MCF 10A (cell line): ENCODE measurements around the gene SVIL. TPM values are rescaled to one million over a fixed set of nuclear protein-coding genes. Genes with fewer than 3 reads are reported as not detected.

Source experiments
- BruUV-seq: library from RNA; stranded (reverse); fragments of 400-500 nt; replicated peaks from 2 replicates; lab custom pipeline; 2021; lab: Mats Ljungman, UMichigan
- CTCF ChIA-PET: fragments of 300-600 bp; sonication (Branson Sonifier 250); formaldehyde crosslinking; extraction: SDS; loops from one replicate; lab custom pipeline; 2021; ENCODE audit warnings: antibody characterized with exemption, inconsistent platforms; lab: Yijun Ruan, JAX
- POLR2A ChIA-PET: fragments of 300-600, 350-650 bp; sonication (Branson Sonifier 250); formaldehyde crosslinking; extraction: SDS; loops from one replicate; lab custom pipeline; 2020; ENCODE audit warnings: antibody characterized with exemption, inconsistent platforms; lab: Yijun Ruan, JAX
- DNase-seq: peaks from one replicate; pipeline ENCODE4 v3.0.0-alpha.2; 2018; ENCODE audit not compliant: unreplicated experiment
- H3K27ac Mint-ChIP-seq: one replicate; pipeline ENCODE4 v1.8.0; 2022; ENCODE audit warnings: mild to moderate bottlenecking, low read depth, mixed read lengths; ENCODE audit not compliant: unreplicated experiment
- H3K27me3 Mint-ChIP-seq: one replicate; pipeline ENCODE4 v1.8.0; 2022; ENCODE audit warnings: mixed read lengths; ENCODE audit not compliant: insufficient read depth, unreplicated experiment
- H3K36me3 Mint-ChIP-seq: one replicate; pipeline ENCODE4 v1.8.0; 2022; ENCODE audit warnings: mild to moderate bottlenecking, moderate library complexity, mixed read lengths; ENCODE audit not compliant: insufficient read depth, unreplicated experiment
- H3K4me1 Mint-ChIP-seq: one replicate; pipeline ENCODE4 v1.8.0; 2022; ENCODE audit warnings: mixed read lengths; ENCODE audit not compliant: insufficient read depth, unreplicated experiment
- H3K4me3 Mint-ChIP-seq: one replicate; pipeline ENCODE4 v1.8.0; 2022; ENCODE audit warnings: mild to moderate bottlenecking, moderate library complexity, mixed read lengths; ENCODE audit not compliant: unreplicated experiment
- H3K9me3 Mint-ChIP-seq: one replicate; pipeline ENCODE4 v1.8.0; 2022; ENCODE audit warnings: mixed read lengths; ENCODE audit not compliant: unreplicated experiment
- intact Hi-C: fragments of 100-400 bp; cut with micrococcal nuclease; formaldehyde crosslinking; loops from 2 replicates; pipeline ENCODE4 v1.14.1; 2022
- total RNA-seq: library from RNA; stranded (reverse); gene quantifications from 2 replicates; pipeline ENCODE4 v1.2.3, GENCODE V29; 2022
- TF ChIP-seq, protein P1 (sequence below): fragments of 200-600 bp; IDR thresholded peaks from one replicate; pipeline ENCODE4 v1.8.0; 2022; ENCODE audit warnings: antibody characterized with exemption, mild to moderate bottlenecking; ENCODE audit not compliant: unreplicated experiment

Gene SVIL
- total RNA-seq, 1 experiment from 2014 or later: 43.3 TPM

DNA sequence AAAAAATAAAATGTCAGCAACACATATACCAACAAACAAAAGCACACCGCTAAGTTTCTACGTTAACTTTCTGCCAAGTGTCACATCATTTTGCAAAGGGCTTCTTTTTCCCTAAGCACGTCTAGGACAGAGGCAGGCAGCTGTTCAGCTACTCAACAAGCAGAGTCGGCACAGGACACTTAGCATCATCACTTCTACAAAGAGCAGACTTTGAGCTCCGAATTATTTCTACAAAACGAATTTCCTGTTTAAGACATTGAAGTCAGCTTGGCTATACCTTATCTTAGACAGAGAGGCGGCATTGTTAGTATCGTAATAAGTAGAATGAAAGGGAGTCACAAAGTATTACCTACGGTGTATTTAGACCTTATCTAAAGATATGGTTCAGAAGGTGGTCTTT is 110.1 kb downstream of the SVIL start:
- ChIA-PET POLR2A (interaction anchor here (0.6 kb wide), 1 partner anchor 876 kb away, joined by 3 read pairs; no protein-coding TSS in a partner anchor), CTCF (interaction anchor here (0.7 to 2.0 kb wide), 2 partner anchors 12 to 15 kb away, joined by 3 to 7 read pairs; no protein-coding TSS in a partner anchor)
- no peak overlapping the region for H3K27ac Mint-ChIP-seq
- TF ChIP-seq, protein P1, sequence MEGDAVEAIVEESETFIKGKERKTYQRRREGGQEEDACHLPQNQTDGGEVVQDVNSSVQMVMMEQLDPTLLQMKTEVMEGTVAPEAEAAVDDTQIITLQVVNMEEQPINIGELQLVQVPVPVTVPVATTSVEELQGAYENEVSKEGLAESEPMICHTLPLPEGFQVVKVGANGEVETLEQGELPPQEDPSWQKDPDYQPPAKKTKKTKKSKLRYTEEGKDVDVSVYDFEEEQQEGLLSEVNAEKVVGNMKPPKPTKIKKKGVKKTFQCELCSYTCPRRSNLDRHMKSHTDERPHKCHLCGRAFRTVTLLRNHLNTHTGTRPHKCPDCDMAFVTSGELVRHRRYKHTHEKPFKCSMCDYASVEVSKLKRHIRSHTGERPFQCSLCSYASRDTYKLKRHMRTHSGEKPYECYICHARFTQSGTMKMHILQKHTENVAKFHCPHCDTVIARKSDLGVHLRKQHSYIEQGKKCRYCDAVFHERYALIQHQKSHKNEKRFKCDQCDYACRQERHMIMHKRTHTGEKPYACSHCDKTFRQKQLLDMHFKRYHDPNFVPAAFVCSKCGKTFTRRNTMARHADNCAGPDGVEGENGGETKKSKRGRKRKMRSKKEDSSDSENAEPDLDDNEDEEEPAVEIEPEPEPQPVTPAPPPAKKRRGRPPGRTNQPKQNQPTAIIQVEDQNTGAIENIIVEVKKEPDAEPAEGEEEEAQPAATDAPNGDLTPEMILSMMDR: no peak
- H3K4me3 Mint-ChIP-seq: no peak overlapping the region
- no TSS peak for BruUV-seq
- peaks cover 95% of the 10 kb centered on the region for H3K36me3 Mint-ChIP-seq
- no peaks in the 10 kb centered on the region for H3K27me3 Mint-ChIP-seq
- no peaks in the 10 kb centered on the region for H3K9me3 Mint-ChIP-seq
- DNase-seq: no peak
- intact Hi-C loops: no loop called here
- H3K4me1 Mint-ChIP-seq: no peaks in the 10 kb centered on the region

DNA sequence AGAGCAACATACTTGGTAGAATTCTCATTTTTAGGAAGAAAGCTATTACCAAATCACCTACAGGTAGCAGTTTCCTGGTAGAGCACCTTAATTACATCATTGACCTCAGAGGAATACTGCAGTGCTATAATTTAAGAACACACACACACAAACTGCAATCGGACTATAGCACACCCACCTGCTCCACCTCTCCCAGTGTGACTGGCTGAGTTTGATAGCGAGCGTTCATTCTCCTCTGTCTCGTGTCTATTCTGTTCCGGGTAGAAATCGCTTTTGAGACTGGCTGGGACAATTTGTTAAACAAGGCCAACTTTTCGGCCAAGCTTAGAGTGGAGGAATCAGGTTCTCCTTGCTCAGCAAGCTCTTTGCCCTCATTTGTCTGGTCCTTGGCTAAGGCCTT is 110.5 kb downstream of the SVIL start:
- no peaks in the 10 kb centered on the region for H3K4me1 Mint-ChIP-seq
- H3K27ac Mint-ChIP-seq: no peak overlapping the region
- CTCF ChIA-PET: interaction anchor here (0.7 to 2.0 kb wide), 3 partner anchors 11 to 28 kb away, joined by 3 to 7 read pairs (median 3); no protein-coding TSS in a partner anchor
- intact Hi-C loops: no loop called here
- POLR2A ChIA-PET: no interaction called here
- H3K36me3 Mint-ChIP-seq: peaks cover 95% of the 10 kb centered on the region
- no peaks in the 10 kb centered on the region for H3K9me3 Mint-ChIP-seq
- H3K27me3 Mint-ChIP-seq: no peaks in the 10 kb centered on the region
- TF ChIP-seq, protein P1: no peak
- no peak for DNase-seq
- H3K4me3 Mint-ChIP-seq: no peak overlapping the region
- no TSS peak for BruUV-seq

DNA sequence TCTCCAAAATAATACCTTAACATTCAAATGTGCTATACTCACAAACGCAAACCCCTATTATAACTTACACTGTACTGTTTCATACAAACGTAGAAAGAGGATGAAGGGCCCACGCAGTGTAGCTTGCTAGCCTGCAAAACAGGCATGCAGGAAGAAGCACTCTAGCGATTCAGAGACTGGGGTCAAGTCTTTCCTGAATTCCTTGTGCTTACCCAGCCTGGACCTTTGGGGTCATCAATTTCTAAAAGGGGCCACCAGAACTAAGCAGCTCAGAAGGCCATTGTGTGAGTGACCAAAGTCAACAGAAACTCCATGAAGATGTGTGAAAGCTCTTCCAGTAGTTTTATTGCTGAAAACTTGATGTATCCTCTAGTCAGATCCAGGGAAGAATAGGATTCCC is 111.9 kb downstream of the SVIL start:
- ChIA-PET CTCF (interaction anchor here (0.6 to 2.0 kb wide), 4 partner anchors 8 to 718 kb away, joined by 3 to 7 read pairs (median 3); no protein-coding TSS in a partner anchor), POLR2A (no interaction called here)
- Mint-ChIP-seq H3K4me3 (no peak overlapping the region), H3K27ac (no peak overlapping the region), H3K27me3 (no peaks in the 10 kb centered on the region), H3K4me1 (no peaks in the 10 kb centered on the region), H3K9me3 (no peaks in the 10 kb centered on the region), H3K36me3 (peaks cover 95% of the 10 kb centered on the region)
- intact Hi-C loops: no loop called here
- DNase-seq: no peak
- no TSS peak for BruUV-seq
- TF ChIP-seq, protein P1: no peak

DNA sequence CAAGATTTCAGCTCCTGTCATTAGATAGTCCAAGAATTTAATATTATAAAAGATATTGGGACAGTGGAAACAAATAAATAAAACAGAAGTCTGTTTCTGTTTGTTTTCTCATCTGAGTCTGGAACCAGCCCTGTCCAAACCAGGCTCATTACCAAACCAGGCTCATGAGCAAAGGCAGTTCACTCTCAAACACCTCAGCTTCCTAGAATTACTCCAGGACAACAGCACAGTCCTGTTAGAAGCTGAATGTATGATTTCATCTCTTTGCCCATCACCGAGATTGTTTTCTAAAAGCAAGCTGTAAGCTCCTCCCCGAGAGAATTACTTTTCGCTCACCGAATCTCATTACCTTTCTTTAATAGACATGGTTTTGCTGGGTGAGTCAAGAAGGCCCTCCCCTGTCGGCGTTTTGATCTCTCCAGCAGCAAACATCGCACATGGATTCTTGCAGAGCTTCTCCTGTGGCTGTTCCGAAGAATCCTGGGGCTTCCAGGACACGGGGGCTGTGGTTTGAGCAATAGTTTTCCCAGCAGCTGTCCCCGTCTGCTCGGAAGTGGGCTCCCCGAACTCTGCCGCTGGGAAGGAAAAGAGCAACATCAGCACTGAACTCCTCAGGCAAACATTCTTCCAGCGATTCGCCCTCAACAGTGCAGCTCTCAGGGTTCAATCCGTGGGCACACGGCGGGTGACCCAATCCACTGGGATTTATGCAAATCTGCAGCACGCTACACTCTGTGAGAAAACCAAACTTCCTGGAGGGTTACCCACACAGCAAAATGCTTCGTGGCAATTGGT is 112.5 kb downstream of the SVIL start:
- Mint-ChIP-seq H3K27ac (no peak overlapping the region), H3K4me3 (no peak overlapping the region), H3K27me3 (no peaks in the 10 kb centered on the region), H3K9me3 (no peaks in the 10 kb centered on the region), H3K36me3 (peaks cover 95% of the 10 kb centered on the region), H3K4me1 (no peaks in the 10 kb centered on the region)
- no TSS peak for BruUV-seq
- ChIA-PET POLR2A (no interaction called here), CTCF (interaction anchor here (0.6 to 2.0 kb wide), 4 partner anchors 8 to 719 kb away, joined by 3 to 7 read pairs (median 3); no protein-coding TSS in a partner anchor)
- DNase-seq: no peak
- intact Hi-C loops: no loop called here
- TF ChIP-seq, protein P1: no peak
